ENCODE data around the gene MTCL1. TPM values are rescaled to one million over a fixed set of nuclear protein-coding genes. Genes with fewer than 3 reads are reported as not detected.

Gene MTCL1
- total and polyA plus RNA-seq, 10 of the 15 experiments (the other 5 are each of a cell fraction or from before 2014, with no cell fraction given): 0.03 to 0.36 (median 0.13) TPM; not detected in 4

DNA sequence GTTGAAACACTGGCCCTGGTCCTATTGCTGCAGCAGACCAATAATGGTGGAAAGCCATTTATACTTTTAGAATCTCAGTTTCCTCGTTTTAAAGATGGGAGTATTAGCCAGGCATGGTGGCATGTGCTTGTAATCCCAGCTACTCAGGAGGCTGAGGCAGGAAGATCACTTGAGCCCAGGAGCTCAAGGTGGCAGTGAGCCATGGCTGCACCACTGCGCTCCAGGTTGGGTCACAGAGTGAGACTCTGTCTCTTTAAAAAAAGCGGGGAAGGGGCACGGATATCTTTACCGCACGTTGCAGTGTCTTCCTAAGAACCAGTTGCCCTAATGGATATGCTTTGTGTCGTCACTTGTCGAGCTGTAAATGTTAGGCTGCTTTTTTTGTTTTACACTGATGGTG, 8.3 kb downstream of the MTCL1 start (continued):
- TF ChIP-seq, protein P1, sequence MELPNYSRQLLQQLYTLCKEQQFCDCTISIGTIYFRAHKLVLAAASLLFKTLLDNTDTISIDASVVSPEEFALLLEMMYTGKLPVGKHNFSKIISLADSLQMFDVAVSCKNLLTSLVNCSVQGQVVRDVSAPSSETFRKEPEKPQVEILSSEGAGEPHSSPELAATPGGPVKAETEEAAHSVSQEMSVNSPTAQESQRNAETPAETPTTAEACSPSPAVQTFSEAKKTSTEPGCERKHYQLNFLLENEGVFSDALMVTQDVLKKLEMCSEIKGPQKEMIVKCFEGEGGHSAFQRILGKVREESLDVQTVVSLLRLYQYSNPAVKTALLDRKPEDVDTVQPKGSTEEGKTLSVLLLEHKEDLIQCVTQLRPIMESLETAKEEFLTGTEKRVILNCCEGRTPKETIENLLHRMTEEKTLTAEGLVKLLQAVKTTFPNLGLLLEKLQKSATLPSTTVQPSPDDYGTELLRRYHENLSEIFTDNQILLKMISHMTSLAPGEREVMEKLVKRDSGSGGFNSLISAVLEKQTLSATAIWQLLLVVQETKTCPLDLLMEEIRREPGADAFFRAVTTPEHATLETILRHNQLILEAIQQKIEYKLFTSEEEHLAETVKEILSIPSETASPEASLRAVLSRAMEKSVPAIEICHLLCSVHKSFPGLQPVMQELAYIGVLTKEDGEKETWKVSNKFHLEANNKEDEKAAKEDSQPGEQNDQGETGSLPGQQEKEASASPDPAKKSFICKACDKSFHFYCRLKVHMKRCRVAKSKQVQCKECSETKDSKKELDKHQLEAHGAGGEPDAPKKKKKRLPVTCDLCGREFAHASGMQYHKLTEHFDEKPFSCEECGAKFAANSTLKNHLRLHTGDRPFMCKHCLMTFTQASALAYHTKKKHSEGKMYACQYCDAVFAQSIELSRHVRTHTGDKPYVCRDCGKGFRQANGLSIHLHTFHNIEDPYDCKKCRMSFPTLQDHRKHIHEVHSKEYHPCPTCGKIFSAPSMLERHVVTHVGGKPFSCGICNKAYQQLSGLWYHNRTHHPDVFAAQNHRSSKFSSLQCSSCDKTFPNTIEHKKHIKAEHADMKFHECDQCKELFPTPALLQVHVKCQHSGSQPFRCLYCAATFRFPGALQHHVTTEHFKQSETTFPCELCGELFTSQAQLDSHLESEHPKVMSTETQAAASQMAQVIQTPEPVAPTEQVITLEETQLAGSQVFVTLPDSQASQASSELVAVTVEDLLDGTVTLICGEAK (IDR thresholded peaks at IDR 0.05; ENCODE audit: borderline replicate concordance): no peak
- TF ChIP-seq MEF2A (IDR thresholded peaks at IDR 0.05; ENCODE audit: insufficient read depth, low read depth, low read length): no peak

DNA sequence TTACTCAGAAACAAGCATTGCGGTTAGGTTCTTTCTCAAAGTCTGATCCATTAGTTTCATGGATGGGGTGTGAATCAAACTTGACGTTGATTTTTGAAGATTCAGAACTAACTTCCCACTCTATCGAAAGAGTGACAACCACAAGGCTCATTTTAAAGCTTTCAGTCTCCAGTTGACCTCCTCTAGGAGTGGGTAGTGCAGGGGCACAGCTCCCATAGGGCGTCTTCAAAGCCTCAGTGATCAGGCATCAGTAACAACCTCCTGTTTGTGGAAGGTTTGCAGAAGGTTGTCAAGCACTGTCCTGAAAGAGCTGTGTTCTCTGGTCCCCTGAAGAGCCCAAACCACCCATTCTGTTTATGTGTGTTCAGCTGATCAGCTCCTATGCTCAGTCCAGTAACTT, 10.2 kb downstream of the MTCL1 start:
- BruUV-seq (replicated peaks): no TSS peak
- no peaks in the 10 kb centered on the region for H3K4me1 ChIP-seq (ENCODE audit: control insufficient read depth, insufficient read depth, low read length)
- no peak overlapping the region for H3K27ac ChIP-seq (ENCODE audit: control insufficient read depth, insufficient read depth)
- H3K4me3 ChIP-seq: no peak overlapping the region
- no peaks in the 10 kb centered on the region for H3K36me3 ChIP-seq (ENCODE audit: control insufficient read depth in 2 of 2, insufficient read depth in 2 of 2, low read length in 1 of 2)
- H4K20me1 ChIP-seq (ENCODE audit: control insufficient read depth, insufficient read depth): no peaks in the 10 kb centered on the region
- H3K27me3 ChIP-seq (replicated peaks in 1 of 2; ENCODE audit: control insufficient read depth in 2 of 2, insufficient read depth in 2 of 2, low read length in 1 of 2): no peaks in the 10 kb centered on the region
- DNase-seq (ENCODE audit: low read depth, low spot score) (no peak), ATAC-seq (no peak), FAIRE-seq (peak; percentile 47)
- intact Hi-C loops (cut with micrococcal nuclease; ENCODE audit: unreplicated experiment): no loop called here
- no peaks in the 10 kb centered on the region for H3K79me2 ChIP-seq (ENCODE audit: control insufficient read depth, insufficient read depth, low read length)
- ChIA-PET SMC1A (ENCODE audit: uncharacterized antibody, unreplicated experiment) (no interaction called here), POLR2A (no interaction called here), CTCF (no interaction called here), RAD21 (ENCODE audit: unreplicated experiment) (no interaction called here)
- H3K9me3 ChIP-seq (replicated peaks; ENCODE audit: control insufficient read depth, insufficient read depth, low read length): no peaks in the 10 kb centered on the region
- no peak overlapping the region for H3K4me2 ChIP-seq (ENCODE audit: control insufficient read depth, insufficient read depth)
- H3K9ac ChIP-seq (ENCODE audit: control insufficient read depth, insufficient read depth, low read length): no peak overlapping the region
- in situ Hi-C loops (cut with MboI): no loop called here
- H2AFZ ChIP-seq (ENCODE audit: control insufficient read depth, low read depth, low read length): no peak overlapping the region
- 28% methylated on average over 4 of the region's 4 CpGs for WGBS (ENCODE audit: insufficient coverage, insufficient replicate concordance, low lambda C conversion rate, missing lambda C conversion rate)
- TF ChIP-seq, protein P2, sequence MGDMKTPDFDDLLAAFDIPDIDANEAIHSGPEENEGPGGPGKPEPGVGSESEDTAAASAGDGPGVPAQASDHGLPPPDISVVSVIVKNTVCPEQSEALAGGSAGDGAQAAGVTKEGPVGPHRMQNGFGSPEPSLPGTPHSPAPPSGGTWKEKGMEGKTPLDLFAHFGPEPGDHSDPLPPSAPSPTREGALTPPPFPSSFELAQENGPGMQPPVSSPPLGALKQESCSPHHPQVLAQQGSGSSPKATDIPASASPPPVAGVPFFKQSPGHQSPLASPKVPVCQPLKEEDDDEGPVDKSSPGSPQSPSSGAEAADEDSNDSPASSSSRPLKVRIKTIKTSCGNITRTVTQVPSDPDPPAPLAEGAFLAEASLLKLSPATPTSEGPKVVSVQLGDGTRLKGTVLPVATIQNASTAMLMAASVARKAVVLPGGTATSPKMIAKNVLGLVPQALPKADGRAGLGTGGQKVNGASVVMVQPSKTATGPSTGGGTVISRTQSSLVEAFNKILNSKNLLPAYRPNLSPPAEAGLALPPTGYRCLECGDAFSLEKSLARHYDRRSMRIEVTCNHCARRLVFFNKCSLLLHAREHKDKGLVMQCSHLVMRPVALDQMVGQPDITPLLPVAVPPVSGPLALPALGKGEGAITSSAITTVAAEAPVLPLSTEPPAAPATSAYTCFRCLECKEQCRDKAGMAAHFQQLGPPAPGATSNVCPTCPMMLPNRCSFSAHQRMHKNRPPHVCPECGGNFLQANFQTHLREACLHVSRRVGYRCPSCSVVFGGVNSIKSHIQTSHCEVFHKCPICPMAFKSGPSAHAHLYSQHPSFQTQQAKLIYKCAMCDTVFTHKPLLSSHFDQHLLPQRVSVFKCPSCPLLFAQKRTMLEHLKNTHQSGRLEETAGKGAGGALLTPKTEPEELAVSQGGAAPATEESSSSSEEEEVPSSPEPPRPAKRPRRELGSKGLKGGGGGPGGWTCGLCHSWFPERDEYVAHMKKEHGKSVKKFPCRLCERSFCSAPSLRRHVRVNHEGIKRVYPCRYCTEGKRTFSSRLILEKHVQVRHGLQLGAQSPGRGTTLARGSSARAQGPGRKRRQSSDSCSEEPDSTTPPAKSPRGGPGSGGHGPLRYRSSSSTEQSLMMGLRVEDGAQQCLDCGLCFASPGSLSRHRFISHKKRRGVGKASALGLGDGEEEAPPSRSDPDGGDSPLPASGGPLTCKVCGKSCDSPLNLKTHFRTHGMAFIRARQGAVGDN (IDR thresholded peaks at IDR 0.05): no peak
- TF ChIP-seq FOXM1 (IDR thresholded peaks at IDR 0.05; ENCODE audit: low read depth, low read length): no peak
- TF ChIP-seq IRF4 (IDR thresholded peaks at IDR 0.05; ENCODE audit: low read depth, low read length): no peak
- TF ChIP-seq, protein P3, sequence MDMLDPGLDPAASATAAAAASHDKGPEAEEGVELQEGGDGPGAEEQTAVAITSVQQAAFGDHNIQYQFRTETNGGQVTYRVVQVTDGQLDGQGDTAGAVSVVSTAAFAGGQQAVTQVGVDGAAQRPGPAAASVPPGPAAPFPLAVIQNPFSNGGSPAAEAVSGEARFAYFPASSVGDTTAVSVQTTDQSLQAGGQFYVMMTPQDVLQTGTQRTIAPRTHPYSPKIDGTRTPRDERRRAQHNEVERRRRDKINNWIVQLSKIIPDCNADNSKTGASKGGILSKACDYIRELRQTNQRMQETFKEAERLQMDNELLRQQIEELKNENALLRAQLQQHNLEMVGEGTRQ (IDR thresholded peaks at IDR 0.05; ENCODE audit: borderline replicate concordance, low read depth, low read length): no peak
- no peak for TF ChIP-seq SUPT20H (IDR thresholded peaks at IDR 0.05; ENCODE audit: borderline replicate concordance, control insufficient read depth, low read depth, low read length)
- no peak for TF ChIP-seq SREBF2 (IDR thresholded peaks at IDR 0.05; ENCODE audit: low read length)
- no peak for TF ChIP-seq NFYB (IDR thresholded peaks at IDR 0.05; ENCODE audit: insufficient read depth, low read depth, low read length)
- TF ChIP-seq SIX5 (IDR thresholded peaks at IDR 0.05; ENCODE audit: low read depth, low read length, severe bottlenecking): no peak
- TF ChIP-seq PML (IDR thresholded peaks at IDR 0.05; ENCODE audit: low read length): no peak
- TF ChIP-seq SMARCA5 (IDR thresholded peaks at IDR 0.05): no peak
- TF ChIP-seq, protein P4, sequence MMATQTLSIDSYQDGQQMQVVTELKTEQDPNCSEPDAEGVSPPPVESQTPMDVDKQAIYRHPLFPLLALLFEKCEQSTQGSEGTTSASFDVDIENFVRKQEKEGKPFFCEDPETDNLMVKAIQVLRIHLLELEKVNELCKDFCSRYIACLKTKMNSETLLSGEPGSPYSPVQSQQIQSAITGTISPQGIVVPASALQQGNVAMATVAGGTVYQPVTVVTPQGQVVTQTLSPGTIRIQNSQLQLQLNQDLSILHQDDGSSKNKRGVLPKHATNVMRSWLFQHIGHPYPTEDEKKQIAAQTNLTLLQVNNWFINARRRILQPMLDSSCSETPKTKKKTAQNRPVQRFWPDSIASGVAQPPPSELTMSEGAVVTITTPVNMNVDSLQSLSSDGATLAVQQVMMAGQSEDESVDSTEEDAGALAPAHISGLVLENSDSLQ (IDR thresholded peaks at IDR 0.05): no peak
- no peak for TF ChIP-seq SUZ12 (IDR thresholded peaks at IDR 0.05; ENCODE audit: unreplicated experiment)

Measured in GM12878 (cell line).